HEK293 (cell line): Measurements from ENCODE around the gene NEAT1.

Source experiments
- CTCF ChIA-PET: fragments of 350-600 bp; formaldehyde crosslinking; extraction: SDS; loops from one replicate; lab custom pipeline; 2021; ENCODE audit warnings: antibody characterized with exemption; lab: Yijun Ruan, JAX
- POLR2A ChIA-PET: fragments of 300-600 bp; formaldehyde crosslinking; extraction: SDS; loops from one replicate; lab custom pipeline; 2020; ENCODE audit warnings: antibody characterized with exemption, inconsistent platforms; lab: Yijun Ruan, JAX
- H3K27ac ChIP-seq: fragments of 200-500 bp; sonication (Bioruptor generic); 2 replicates; pipeline ENCODE4 v1.5.1; 2014; ENCODE audit warnings: low read depth, low read length, control low read depth, inconsistent platforms; ENCODE audit errors: extremely low read depth
- H3K36me3 ChIP-seq, 2 experiments: fragments of 200-500 bp in 1 of 2; sonication (Bioruptor generic) in 1 of 2; 1 replicate in 1 of 2; 2 replicates in 1 of 2; pipeline ENCODE4 v1.5.1; 2014 to 2017; ENCODE audit warnings: inconsistent platforms in 2 of 2, low read length in 2 of 2; ENCODE audit not compliant: control insufficient read depth in 2 of 2, insufficient read depth in 1 of 2
- H3K4me1 ChIP-seq: fragments of 200-500 bp; sonication (Bioruptor generic); 2 replicates; pipeline ENCODE4 v1.5.1; 2014; ENCODE audit warnings: mild to moderate bottlenecking, low read length, inconsistent platforms; ENCODE audit not compliant: control insufficient read depth, insufficient read depth
- H3K4me3 ChIP-seq: 2 replicates; pipeline ENCODE4 v1.5.1; 2011; ENCODE audit warnings: low read depth, mild to moderate bottlenecking, control low read depth, low read length, moderate library complexity
- H3K9me3 ChIP-seq: fragments of 200-500 bp; sonication (Bioruptor generic); 2 replicates; pipeline ENCODE4 v1.5.1; 2014; ENCODE audit warnings: low read depth, low read length, inconsistent platforms; ENCODE audit not compliant: control insufficient read depth, insufficient read depth
- FEZF1 ChIP-seq: fragments of 450-650 bp; formaldehyde crosslinking; IDR thresholded peaks from 2 replicates; pipeline ENCODE4 v1.5.1; 2016; ENCODE audit warnings: missing biosample characterization, missing genetic modification characterization
- IKZF3 ChIP-seq: fragments of 450-650 bp; IDR thresholded peaks from 2 replicates; pipeline ENCODE4 v1.5.0; 2018; ENCODE audit warnings: missing biosample characterization, mild to moderate bottlenecking, missing genetic modification characterization, moderate library complexity
- PRDM10 ChIP-seq: fragments of 450-650 bp; formaldehyde crosslinking; IDR thresholded peaks from 2 replicates; pipeline ENCODE4 v1.5.1; 2016; ENCODE audit warnings: missing biosample characterization, missing genetic modification characterization
- SP7 ChIP-seq: fragments of 450-650 bp; formaldehyde crosslinking; IDR thresholded peaks from 2 replicates; pipeline ENCODE4 v1.5.1; 2016; ENCODE audit warnings: missing biosample characterization, missing genetic modification characterization
- ZBTB10 ChIP-seq: fragments of 450-650 bp; formaldehyde crosslinking; IDR thresholded peaks from 2 replicates; pipeline ENCODE4 v1.5.1; 2016; ENCODE audit warnings: missing biosample characterization, missing genetic modification characterization
- ZBTB17 ChIP-seq: fragments of 450-650 bp; formaldehyde crosslinking; IDR thresholded peaks from 2 replicates; pipeline ENCODE4 v1.5.1; 2016; ENCODE audit warnings: missing biosample characterization, missing genetic modification characterization
- ZBTB44 ChIP-seq: fragments of 450-650 bp; IDR thresholded peaks from 2 replicates; pipeline ENCODE4 v1.5.1; 2018; ENCODE audit warnings: missing biosample characterization, mild to moderate bottlenecking, missing genetic modification characterization
- ZNF121 ChIP-seq: fragments of 450-650 bp; formaldehyde crosslinking; IDR thresholded peaks from 2 replicates; pipeline ENCODE4 v1.5.1; 2016; ENCODE audit warnings: missing biosample characterization, missing genetic modification characterization
- ZNF18 ChIP-seq: fragments of 450-650 bp; formaldehyde crosslinking; IDR thresholded peaks from 2 replicates; pipeline ENCODE4 v1.5.1; 2016; ENCODE audit warnings: missing biosample characterization, missing genetic modification characterization
- ZNF274 ChIP-seq, 2 experiments: fragments of 200-500 bp in 1 of 2; fragments of 450-650 bp in 1 of 2; sonication (Bioruptor generic) in 1 of 2; formaldehyde crosslinking in 1 of 2; IDR thresholded peaks; 2 replicates each; pipeline versions ENCODE4 v1.5.1 to v1.6.1; 2014 to 2016; ENCODE audit warnings: borderline replicate concordance in 1 of 2, inconsistent platforms in 1 of 2, low read length in 1 of 2, missing biosample characterization in 1 of 2, missing genetic modification characterization in 1 of 2
- ZNF362 ChIP-seq: fragments of 450-650 bp; formaldehyde crosslinking; IDR thresholded peaks from 2 replicates; pipeline ENCODE4 v1.5.1; 2016; ENCODE audit warnings: missing biosample characterization, missing genetic modification characterization
- ZNF488 ChIP-seq: fragments of 450-650 bp; formaldehyde crosslinking; IDR thresholded peaks from 2 replicates; pipeline ENCODE4 v1.5.1; 2016; ENCODE audit warnings: missing biosample characterization, missing genetic modification characterization
- ZNF560 ChIP-seq: fragments of 450-650 bp; formaldehyde crosslinking; IDR thresholded peaks from 2 replicates; pipeline ENCODE4 v1.5.1; 2017; ENCODE audit warnings: missing biosample characterization, missing genetic modification characterization, borderline replicate concordance
- ZNF600 ChIP-seq: fragments of 450-650 bp; formaldehyde crosslinking; IDR thresholded peaks from 2 replicates; pipeline ENCODE4 v1.5.1; 2016; ENCODE audit warnings: missing biosample characterization, missing genetic modification characterization

NEAT1 gene

GRCh38 chr11:65440831-65441499 is 18.4 kb downstream of the NEAT1 start:
- no peak overlapping the region for H3K4me3 ChIP-seq
- POLR2A ChIA-PET, result interaction anchor here (0.6 to 2.6 kb wide), 9 partner anchors 11 to 107 kb away, joined by 3 to 12 read pairs (median 5); partner anchors contain the start of genes DPF2, MALAT1 and NEAT1
- TF ChIP-seq ZNF600 (tag by site-specific recombination), result peak; percentile 46; the same call in 1 of the 2 replicates
- TF ChIP-seq ZNF560 (tag by site-specific recombination), result no peak
- TF ChIP-seq ZNF488 (tag by site-specific recombination), result no peak
- no peak for TF ChIP-seq ZBTB17 (tag by site-specific recombination)
- no peak for TF ChIP-seq ZNF18 (tag by site-specific recombination)
- TF ChIP-seq ZNF121 (tag by site-specific recombination), result peak; percentile 63; the same call in 1 of the 2 replicates
- TF ChIP-seq SP7 (tag by site-specific recombination), result no peak
- no peak for TF ChIP-seq IKZF3 (tag by site-specific recombination)
- TF ChIP-seq ZNF274 (IDR thresholded peaks at IDR 0.05; ENCODE audit: low read length), result no peak
- no peak for TF ChIP-seq ZNF274 (tag by site-specific recombination; IDR thresholded peaks at IDR 0.05; ENCODE audit: borderline replicate concordance)
- peak; percentile 34; the same call in 1 of the 2 replicates for TF ChIP-seq PRDM10 (tag by site-specific recombination)
- TF ChIP-seq ZNF362 (tag by site-specific recombination), result no peak; the same call in 1 of the 2 replicates
- TF ChIP-seq, all 188 proteins: peak for 3
- Histone ChIP-seq H3K4me1 (no peaks in the 10 kb centered on the region), H3K27ac (no peak overlapping the region), H3K9me3 (no peaks in the 10 kb centered on the region), H3K36me3 (peaks cover 0 to 29% of the 10 kb centered on the region in 2 experiments; a peak in 1 of 3 replicates)
- CTCF ChIA-PET, result interaction anchor here (1.1 to 1.5 kb wide), 2 partner anchors 8 to 21 kb away, joined by 3 to 6 read pairs; no protein-coding TSS in a partner anchor

GRCh38 chr11:65442842-65443331 is 20.3 kb downstream of the NEAT1 start:
- CTCF ChIA-PET, result interaction anchor here (1.5 kb wide), 1 partner anchor 26 kb away, joined by 3 read pairs; no protein-coding TSS in a partner anchor
- POLR2A ChIA-PET, result interaction anchor here (0.6 to 5.7 kb wide), 10 partner anchors 10 to 57 kb away, joined by 3 to 69 read pairs (median 6); partner anchors contain the start of genes MALAT1 and NEAT1
- Histone ChIP-seq H3K4me1 (no peaks in the 10 kb centered on the region), H3K27ac (no peak overlapping the region; the same call in 1 of the 2 replicates), H3K36me3 (peaks cover 0 to 15% of the 10 kb centered on the region in 2 experiments; a peak in 1 of 3 replicates), H3K4me3 (no peak overlapping the region), H3K9me3 (no peaks in the 10 kb centered on the region)
- TF ChIP-seq ZBTB10 (tag by site-specific recombination) (no peak), ZNF600 (tag by site-specific recombination) (peak; percentile 71), PRDM10 (tag by site-specific recombination) (peak; percentile 34), FEZF1 (no peak), IKZF3 (tag by site-specific recombination) (0 out of 2 replicates have a peak, but pooled peaks have one; percentile 10), ZBTB44 (tag by site-specific recombination) (no peak)
